ENCODE measurements around the gene KCTD3.

The KCTD3 gene

DNA sequence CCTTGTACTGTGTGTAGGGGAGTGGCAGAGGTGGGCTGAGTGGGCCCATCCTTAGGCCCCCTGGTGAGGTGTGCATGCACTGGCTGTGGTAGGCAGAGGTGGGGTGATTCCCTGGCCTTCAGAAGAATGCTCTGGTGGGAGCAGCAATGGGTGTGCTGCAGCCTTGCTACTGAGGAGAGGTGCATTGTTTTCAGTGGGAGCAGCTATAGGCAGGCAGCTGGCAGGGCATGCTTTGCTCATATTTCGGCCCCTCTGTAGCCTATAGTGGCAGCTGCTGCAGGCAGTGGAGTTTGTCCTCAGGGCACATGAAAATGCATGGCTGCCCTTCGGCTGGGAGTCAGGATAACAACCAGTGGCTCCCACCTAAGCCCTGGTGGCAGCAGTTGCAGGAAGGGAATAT lies 10.1 kb upstream of the KCTD3 start:
- Histone ChIP-seq H2AFZ (ENCODE audit: insufficient read depth, low read length, poor library complexity) (no peak overlapping the region), H2BK120ac (ENCODE audit: insufficient read depth, low read length, poor library complexity) (no peak overlapping the region), H4K8ac (ENCODE audit: low read depth, low read length) (no peak overlapping the region), H3K36me3 (ENCODE audit: control insufficient read depth in 1 of 2, insufficient read depth in 2 of 2, low read length in 2 of 2) (no peaks in the 10 kb centered on the region), H4K12ac (ENCODE audit: low read depth, low read length) (no peak overlapping the region), H3K4ac (ENCODE audit: low read depth, low read length) (no peak overlapping the region), H3K18ac (ENCODE audit: low read length) (no peak overlapping the region), H3K14ac (ENCODE audit: low read length) (no peak overlapping the region), H4K91ac (ENCODE audit: low read depth, low read length) (no peak overlapping the region), H3K27me3 (ENCODE audit: insufficient read depth, low read length) (no peaks in the 10 kb centered on the region), H3K4me2 (ENCODE audit: low read length) (no peak overlapping the region), H3K23ac (ENCODE audit: low read length) (no peak overlapping the region), H2AK5ac (ENCODE audit: low read length) (no peak overlapping the region), H3K9me3 (ENCODE audit: insufficient read depth, low read depth, low read length) (no peaks in the 10 kb centered on the region), H3K4me1 (ENCODE audit: control insufficient read depth in 1 of 2, insufficient read depth in 2 of 2, low read length in 2 of 2) (no peaks in the 10 kb centered on the region), H3K79me1 (ENCODE audit: low read length) (no peaks in the 10 kb centered on the region), H3K9ac (ENCODE audit: low read length) (no peak overlapping the region), H2BK12ac (ENCODE audit: low read length) (no peak overlapping the region), H3K27ac (ENCODE audit: low read depth, low read length) (no peak overlapping the region), H3K4me3 (ENCODE audit: low read depth, low read length) (no peak overlapping the region), H2BK5ac (ENCODE audit: low read depth, low read length, poor library complexity) (no peak overlapping the region), H3K79me2 (ENCODE audit: control insufficient read depth, insufficient read depth, low read length, poor library complexity) (no peaks in the 10 kb centered on the region)
- WGBS (ENCODE audit: extremely low coverage, insufficient coverage, insufficient read length), result no CpG with 5 or more reads among the region's 2 CpGs
- no peak for DNase-seq

DNA sequence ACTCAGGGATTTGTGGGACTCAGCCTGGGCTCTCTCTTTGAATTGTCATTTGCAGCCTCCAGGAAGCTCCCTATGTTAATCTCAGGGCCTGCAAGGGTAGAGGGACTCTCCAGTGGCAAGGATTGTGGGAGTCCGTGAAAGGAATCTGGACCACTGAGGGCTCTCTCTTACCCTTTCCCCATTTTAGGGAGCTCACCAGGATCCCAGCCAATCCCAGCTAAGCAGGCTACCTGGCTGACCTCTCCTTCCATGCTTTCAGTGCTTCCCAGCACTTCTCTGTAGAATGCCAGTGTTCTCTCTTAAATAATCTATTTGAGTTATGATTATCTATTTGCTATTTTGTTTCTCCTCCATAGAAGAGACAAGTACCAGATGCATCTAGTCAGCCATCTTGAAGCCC lies 9.6 kb upstream of the KCTD3 start:
- Histone ChIP-seq H3K27ac (ENCODE audit: low read depth, low read length) (no peak overlapping the region), H3K27me3 (ENCODE audit: insufficient read depth, low read length) (no peaks in the 10 kb centered on the region), H3K23ac (ENCODE audit: low read length) (no peak overlapping the region), H3K9me3 (ENCODE audit: insufficient read depth, low read depth, low read length) (no peaks in the 10 kb centered on the region), H2BK120ac (ENCODE audit: insufficient read depth, low read length, poor library complexity) (no peak overlapping the region), H3K4me2 (ENCODE audit: low read length) (no peak overlapping the region), H3K14ac (ENCODE audit: low read length) (no peak overlapping the region), H2AFZ (ENCODE audit: insufficient read depth, low read length, poor library complexity) (no peak overlapping the region), H3K79me1 (ENCODE audit: low read length) (no peaks in the 10 kb centered on the region), H3K36me3 (ENCODE audit: control insufficient read depth in 1 of 2, insufficient read depth in 2 of 2, low read length in 2 of 2) (no peaks in the 10 kb centered on the region), H2AK5ac (ENCODE audit: low read length) (no peak overlapping the region), H3K18ac (ENCODE audit: low read length) (no peak overlapping the region), H4K91ac (ENCODE audit: low read depth, low read length) (no peak overlapping the region), H3K79me2 (ENCODE audit: control insufficient read depth, insufficient read depth, low read length, poor library complexity) (no peaks in the 10 kb centered on the region), H3K4ac (ENCODE audit: low read depth, low read length) (no peak overlapping the region), H2BK5ac (ENCODE audit: low read depth, low read length, poor library complexity) (no peak overlapping the region), H3K4me3 (ENCODE audit: low read depth, low read length) (no peak overlapping the region), H4K8ac (ENCODE audit: low read depth, low read length) (no peak overlapping the region), H4K12ac (ENCODE audit: low read depth, low read length) (no peak overlapping the region), H3K4me1 (ENCODE audit: control insufficient read depth in 1 of 2, insufficient read depth in 2 of 2, low read length in 2 of 2) (no peaks in the 10 kb centered on the region), H3K9ac (ENCODE audit: low read length) (no peak overlapping the region), H2BK12ac (ENCODE audit: low read length) (no peak overlapping the region)
- no CpG with 5 or more reads among the region's 1 CpG for WGBS (ENCODE audit: extremely low coverage, insufficient coverage, insufficient read length)
- no peak for DNase-seq

GRCh38 chr1:215557992-215558626 lies 9.0 kb upstream of the KCTD3 start:
- H3K27ac ChIP-seq (ENCODE audit: low read depth, low read length), result no peak overlapping the region
- no peaks in the 10 kb centered on the region for H3K4me1 ChIP-seq (ENCODE audit: control insufficient read depth in 1 of 2, insufficient read depth in 2 of 2, low read length in 2 of 2)
- H3K14ac ChIP-seq (ENCODE audit: low read length), result no peak overlapping the region
- H3K36me3 ChIP-seq (ENCODE audit: control insufficient read depth in 1 of 2, insufficient read depth in 2 of 2, low read length in 2 of 2), result no peaks in the 10 kb centered on the region
- no peak overlapping the region for H4K12ac ChIP-seq (ENCODE audit: low read depth, low read length)
- H3K79me2 ChIP-seq (ENCODE audit: control insufficient read depth, insufficient read depth, low read length, poor library complexity), result no peaks in the 10 kb centered on the region
- no peak overlapping the region for H2BK12ac ChIP-seq (ENCODE audit: low read length)
- no peak overlapping the region for H3K4me3 ChIP-seq (ENCODE audit: low read depth, low read length)
- H3K23ac ChIP-seq (ENCODE audit: low read length), result no peak overlapping the region
- no CpG with 5 or more reads among the region's 4 CpGs for WGBS (ENCODE audit: extremely low coverage, insufficient coverage, insufficient read length)
- H2AK5ac ChIP-seq (ENCODE audit: low read length), result no peak overlapping the region
- H4K91ac ChIP-seq (ENCODE audit: low read depth, low read length), result no peak overlapping the region
- no peak overlapping the region for H2BK120ac ChIP-seq (ENCODE audit: insufficient read depth, low read length, poor library complexity)
- H3K9ac ChIP-seq (ENCODE audit: low read length), result no peak overlapping the region
- H4K8ac ChIP-seq (ENCODE audit: low read depth, low read length), result no peak overlapping the region
- no peak for DNase-seq
- H3K27me3 ChIP-seq (ENCODE audit: insufficient read depth, low read length), result no peaks in the 10 kb centered on the region
- no peak overlapping the region for H3K4ac ChIP-seq (ENCODE audit: low read depth, low read length)
- H2AFZ ChIP-seq (ENCODE audit: insufficient read depth, low read length, poor library complexity), result no peak overlapping the region
- H2BK5ac ChIP-seq (ENCODE audit: low read depth, low read length, poor library complexity), result no peak overlapping the region
- H3K18ac ChIP-seq (ENCODE audit: low read length), result no peak overlapping the region
- H3K9me3 ChIP-seq (ENCODE audit: insufficient read depth, low read depth, low read length), result no peaks in the 10 kb centered on the region
- no peak overlapping the region for H3K4me2 ChIP-seq (ENCODE audit: low read length)
- H3K79me1 ChIP-seq (ENCODE audit: low read length), result no peaks in the 10 kb centered on the region

GRCh38 chr1:215567491-215568298 lies 591 bp downstream of the KCTD3 start:
- Histone ChIP-seq H2BK120ac (ENCODE audit: insufficient read depth, low read length, poor library complexity) (peak overlapping the region; percentile 52), H3K79me1 (ENCODE audit: low read length) (peaks cover 9% of the 10 kb centered on the region), H3K18ac (ENCODE audit: low read length) (peak overlapping the region; percentile 99), H3K4me2 (ENCODE audit: low read length) (peak overlapping the region; percentile 57), H3K79me2 (ENCODE audit: control insufficient read depth, insufficient read depth, low read length, poor library complexity) (peaks cover 9% of the 10 kb centered on the region), H3K27ac (ENCODE audit: low read depth, low read length) (peak overlapping the region; percentile 86), H2AK5ac (ENCODE audit: low read length) (no peak overlapping the region), H3K27me3 (ENCODE audit: insufficient read depth, low read length) (no peaks in the 10 kb centered on the region), H3K9me3 (ENCODE audit: insufficient read depth, low read depth, low read length) (no peaks in the 10 kb centered on the region), H3K23ac (ENCODE audit: low read length) (no peak overlapping the region), H4K12ac (ENCODE audit: low read depth, low read length) (peak overlapping the region; percentile 95), H4K91ac (ENCODE audit: low read depth, low read length) (peak overlapping the region; percentile 91), H3K4me3 (ENCODE audit: low read depth, low read length) (peak overlapping the region; percentile 82), H3K4ac (ENCODE audit: low read depth, low read length) (peak overlapping the region; percentile 90), H3K9ac (ENCODE audit: low read length) (peak overlapping the region; percentile 8), H2AFZ (ENCODE audit: insufficient read depth, low read length, poor library complexity) (peak overlapping the region; percentile 90), H3K36me3 (ENCODE audit: control insufficient read depth in 1 of 2, insufficient read depth in 2 of 2, low read length in 2 of 2) (peaks cover 0 to 2% of the 10 kb centered on the region in 2 experiments), H3K14ac (ENCODE audit: low read length) (peak overlapping the region; percentile 93), H3K4me1 (ENCODE audit: control insufficient read depth in 1 of 2, insufficient read depth in 2 of 2, low read length in 2 of 2) (no peaks in the 10 kb centered on the region), H4K8ac (ENCODE audit: low read depth, low read length) (peak overlapping the region; percentile 83), H2BK5ac (ENCODE audit: low read depth, low read length, poor library complexity) (peak overlapping the region; percentile 87), H2BK12ac (ENCODE audit: low read length) (peak overlapping the region; percentile 84)
- WGBS (ENCODE audit: extremely low coverage, insufficient coverage, insufficient read length), result no CpG with 5 or more reads among the region's 63 CpGs
- DNase-seq, result peak; percentile 43 to 56
